SK-N-MC (cell line): ENCODE results near the gene TMEM63C.

Experiments
- EZH2 ChIP-seq: fragments of 200-600 bp; sonication (generic); IDR thresholded peaks from one replicate; pipeline ENCODE4 v1.6.1; 2017; ENCODE audit warnings: antibody characterized with exemption
- FOXP2 ChIP-seq: optimal IDR thresholded peaks from 2 replicates; pipeline ENCODE3; 2011; ENCODE audit warnings: mild to moderate bottlenecking, moderate library complexity; ENCODE audit not compliant: insufficient read depth; ENCODE audit errors: extremely low read length, control extremely low read depth
- POLR2AphosphoS5 ChIP-seq: IDR thresholded peaks from 2 replicates; pipeline ENCODE4 v1.6.1; 2012; ENCODE audit warnings: mild to moderate bottlenecking, low read depth, low read length, borderline replicate concordance

DNA sequence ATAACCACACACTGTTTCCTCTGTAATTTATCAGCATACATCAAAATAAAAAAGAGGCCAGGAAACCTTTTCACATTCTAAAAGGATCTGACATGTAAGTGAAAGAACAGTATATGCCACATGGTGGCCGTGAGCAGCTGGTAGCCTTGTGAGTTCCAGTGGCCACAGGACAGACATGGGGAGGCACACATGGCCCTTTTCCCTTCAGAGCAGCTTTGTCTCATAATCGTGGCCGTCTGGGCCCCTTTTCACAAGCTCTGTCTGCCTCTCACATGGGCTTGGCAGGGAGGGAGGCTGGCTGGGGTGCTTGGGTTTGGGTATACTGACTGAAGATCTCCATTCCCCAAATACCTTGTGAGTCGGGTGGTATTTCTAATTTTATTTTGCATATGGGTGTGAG, 38.5 kb upstream of the TMEM63C start:
- no peak for TF ChIP-seq POLR2AphosphoS5
- no peak for TF ChIP-seq EZH2
- TF ChIP-seq FOXP2, result no peak
